ENCODE measurements around the gene MXRA8.
"Not testable (repeated sequence)": the region's sequence is repeated elsewhere in the genome, so short reads cannot be mapped to it uniquely, and the experiment has no call there.

MXRA8 gene

DNA sequence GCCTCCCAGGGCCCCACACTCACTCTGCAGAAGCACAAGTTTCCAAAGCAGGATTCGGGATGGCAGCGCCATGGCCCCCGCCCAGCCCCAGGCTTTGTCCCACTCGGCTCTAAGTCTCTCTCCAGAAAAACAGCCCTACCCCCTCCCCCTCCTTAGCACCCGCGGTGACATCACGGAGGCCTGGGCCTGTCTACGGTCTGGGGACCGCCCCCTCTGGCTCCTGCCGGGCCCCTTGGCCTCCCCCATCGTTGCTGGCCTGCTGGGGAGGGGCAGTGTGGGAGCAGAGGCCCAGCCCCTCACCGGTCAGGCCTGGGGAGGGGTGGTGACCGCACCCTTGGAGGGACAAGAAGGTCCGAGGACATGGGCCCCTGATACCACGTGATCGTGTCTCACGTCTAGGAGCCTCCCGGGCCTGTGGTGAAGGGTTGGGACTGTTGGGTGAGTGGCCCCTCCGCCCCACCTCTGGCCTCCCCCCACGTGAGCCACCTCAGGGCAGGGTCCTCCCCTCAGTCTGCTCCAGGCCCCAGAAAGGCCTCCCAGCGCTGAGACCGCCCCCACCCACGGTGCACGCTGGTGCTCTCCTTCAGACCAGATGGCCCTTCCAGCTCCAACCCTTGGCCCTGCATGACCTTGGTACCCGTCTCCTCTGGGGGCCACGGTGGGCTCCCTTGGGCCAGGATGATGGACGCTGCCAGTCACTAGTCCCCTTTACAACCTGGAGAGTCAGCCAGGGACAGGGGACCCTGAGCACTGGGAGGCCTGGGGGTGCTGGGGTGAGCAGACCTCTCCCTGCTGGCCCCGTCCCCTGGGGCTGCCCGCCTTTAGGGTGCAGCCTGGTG lies at the start of gene MXRA8:
MXRA8 (minus strand) TSS at position 123 of the 839 bp plus-strand sequence; CDS start at position 72, 51 bp downstream.
- DNase-seq = no peak

- DNase-seq = no peak
Observed at GRCh38 chr1:1407636-1408318, 49.4 kb upstream of the MXRA8 start.

DNA sequence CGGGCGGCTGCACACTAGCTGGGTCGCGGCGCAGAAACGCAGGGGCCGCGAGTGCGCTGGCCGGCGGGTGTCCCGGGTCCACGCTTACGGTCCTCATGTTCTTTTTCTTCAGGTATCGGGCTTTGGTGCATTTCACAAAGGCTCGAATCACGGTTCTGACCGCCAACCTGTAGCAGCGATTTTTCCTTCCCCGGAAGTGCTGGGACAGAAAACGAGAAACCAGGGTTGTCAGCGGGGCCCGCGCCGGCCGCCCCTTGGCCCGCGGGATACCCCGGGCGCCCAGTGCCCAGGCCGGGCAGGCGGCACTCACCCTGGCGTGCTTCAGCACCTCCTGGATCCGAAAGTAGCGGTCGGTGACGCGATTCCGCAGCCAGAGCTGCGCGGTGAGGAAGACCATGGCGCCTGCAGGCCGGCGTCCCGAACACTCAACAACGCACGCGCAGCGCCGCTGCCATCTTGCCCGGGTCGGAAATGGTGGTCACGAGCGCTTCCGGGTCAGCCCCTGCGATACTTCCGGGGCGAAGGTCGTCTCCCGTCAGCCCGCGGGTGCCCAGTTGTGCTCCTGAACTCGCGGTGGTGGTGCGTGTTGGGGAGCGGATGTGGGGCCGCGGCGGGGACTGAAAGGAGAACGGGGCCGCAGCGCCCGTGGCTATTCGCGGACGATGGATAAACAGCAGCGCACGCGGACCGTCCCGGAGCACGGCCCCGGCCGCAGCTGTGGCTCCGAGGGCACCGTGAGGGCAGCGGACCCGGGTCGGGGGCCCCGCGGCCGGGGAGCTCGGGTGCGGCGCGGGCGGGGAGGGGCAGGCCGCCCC lies 48.7 kb upstream of the MXRA8 start, which contains the start of gene MRPL20:
MRPL20 (minus strand) TSS at position 473 of the 815 bp plus-strand sequence; CDS start at position 397, 76 bp downstream.
- DNase-seq = peak; percentile 97

DNA sequence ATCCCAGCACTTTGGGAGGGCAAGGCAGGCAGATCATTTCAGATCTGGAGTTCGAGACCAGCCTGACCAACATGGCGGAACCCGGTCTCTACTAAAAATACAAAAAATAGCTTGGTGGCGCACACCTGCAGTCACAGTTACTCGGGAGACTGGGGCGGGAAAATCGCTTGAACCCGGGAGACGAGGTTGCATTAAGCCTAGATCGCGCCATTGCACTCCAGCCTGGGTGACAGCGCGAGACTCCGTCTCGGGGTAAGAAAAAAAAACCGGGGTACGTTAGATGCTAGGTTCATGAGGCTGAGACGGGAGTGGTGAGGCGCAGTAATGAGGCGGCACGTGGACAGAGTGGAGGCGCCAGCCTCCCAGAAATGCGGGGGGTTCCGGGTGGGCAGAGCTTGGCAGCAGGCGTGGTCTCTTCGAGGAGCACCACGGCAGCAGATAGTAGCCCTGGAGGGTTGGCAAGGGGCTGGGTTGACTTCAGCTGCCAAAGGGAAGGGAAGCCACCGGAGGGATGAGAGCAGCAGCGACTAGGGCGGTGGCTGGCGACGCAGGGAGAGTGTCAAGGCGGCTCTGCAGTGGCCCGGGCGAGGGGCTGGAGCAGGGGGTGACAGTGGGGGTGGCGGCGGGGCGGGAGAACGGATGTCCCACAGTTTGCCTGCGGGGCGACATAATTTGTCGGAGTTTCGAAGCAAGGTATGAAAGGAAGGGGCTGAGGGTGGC lies 47.9 kb upstream of the MXRA8 start:
- no peak for DNase-seq

DNA sequence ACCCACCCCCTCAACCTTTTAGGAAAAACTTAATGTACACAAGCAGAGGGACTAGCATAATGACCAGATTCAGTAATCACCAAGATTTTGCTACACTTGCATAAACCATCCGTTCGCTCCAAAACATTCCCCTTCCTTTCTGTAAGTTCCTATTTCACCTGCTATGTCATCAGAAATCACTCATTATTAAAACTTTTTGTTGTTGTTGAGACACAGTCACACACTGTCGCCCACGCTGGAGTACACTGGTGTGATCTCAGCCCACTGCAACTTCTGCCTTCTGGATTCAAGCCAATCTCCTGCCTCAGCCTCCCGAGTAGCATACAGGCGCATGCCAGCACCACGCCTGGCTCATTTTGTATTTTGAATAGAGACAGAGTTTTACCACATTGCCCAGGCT lies 45.3 kb upstream of the MXRA8 start:
- DNase-seq = no peak

DNA sequence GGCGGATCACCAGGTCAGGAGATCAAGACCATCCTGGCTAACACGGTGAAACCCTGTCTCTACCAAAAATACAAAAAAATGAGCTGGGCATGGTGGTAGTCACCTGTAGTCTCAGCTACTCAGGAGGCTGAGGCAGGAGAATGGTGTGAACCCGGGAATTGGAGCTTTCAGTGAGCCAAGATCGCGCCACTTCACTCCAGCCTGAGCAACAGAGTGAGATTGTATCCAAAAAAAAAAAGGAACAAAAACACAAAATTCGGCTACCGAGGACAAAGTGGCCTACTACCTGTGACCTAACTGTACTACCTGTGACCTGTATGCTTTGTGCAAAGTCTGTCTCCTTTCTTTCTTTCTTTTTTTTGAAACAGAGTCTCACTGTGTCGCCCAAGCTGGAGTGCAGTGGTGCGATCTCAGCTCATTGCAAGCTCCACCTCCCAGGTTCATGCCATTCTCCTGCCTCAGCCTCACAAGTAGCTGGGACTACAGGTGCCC lies 44.6 kb upstream of the MXRA8 start:
- DNase-seq = not testable (repeated sequence)

GRCh38 chr1:1402072-1402900 lies 43.9 kb upstream of the MXRA8 start:
- DNase-seq = peak; percentile 60

GRCh38 chr1:1401457-1402010 lies 43.2 kb upstream of the MXRA8 start:
- DNase-seq = no peak

DNA sequence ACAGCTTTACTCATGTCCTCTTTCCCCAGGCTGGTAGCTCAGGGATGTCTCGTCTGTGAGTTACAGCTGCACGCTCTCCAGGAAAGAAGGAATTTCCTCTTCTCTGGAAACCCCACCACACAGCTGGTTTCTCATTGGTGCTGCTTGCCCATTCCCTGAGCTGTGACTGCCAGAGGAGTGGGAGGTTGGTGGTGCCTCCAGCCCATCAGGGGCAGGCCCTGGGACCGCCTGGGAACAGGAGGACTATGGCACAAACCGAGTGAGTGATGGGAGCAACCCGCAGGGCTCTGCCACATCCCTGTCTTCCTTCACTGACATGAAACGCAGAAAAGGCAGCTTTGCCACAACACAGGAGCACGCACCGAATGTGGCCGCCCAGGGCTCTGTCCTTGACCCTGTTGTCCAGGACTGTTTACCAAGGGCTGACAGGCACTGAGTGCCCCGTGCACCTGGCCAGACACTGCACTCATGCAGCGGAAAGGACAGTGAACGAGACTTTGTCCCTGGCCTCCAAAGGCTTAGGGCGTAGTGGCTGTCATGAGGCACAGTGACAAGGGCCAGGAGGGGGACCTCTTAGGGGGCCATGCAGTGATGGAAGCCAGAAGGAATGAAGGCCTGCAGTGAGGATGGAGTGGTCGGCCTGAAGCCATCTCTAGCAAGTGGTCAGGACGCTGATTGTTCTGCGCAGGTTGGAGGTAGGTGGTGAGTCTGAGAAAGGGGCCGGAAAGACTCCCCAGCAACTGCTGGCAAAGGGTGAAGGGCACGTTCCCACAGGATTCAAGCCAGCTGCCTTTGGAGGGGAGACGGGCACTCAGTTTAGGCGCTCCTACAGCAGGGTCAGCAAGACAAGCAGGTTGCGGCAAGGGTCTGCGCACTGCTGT lies 42.5 kb upstream of the MXRA8 start:
- no peak for DNase-seq

DNA sequence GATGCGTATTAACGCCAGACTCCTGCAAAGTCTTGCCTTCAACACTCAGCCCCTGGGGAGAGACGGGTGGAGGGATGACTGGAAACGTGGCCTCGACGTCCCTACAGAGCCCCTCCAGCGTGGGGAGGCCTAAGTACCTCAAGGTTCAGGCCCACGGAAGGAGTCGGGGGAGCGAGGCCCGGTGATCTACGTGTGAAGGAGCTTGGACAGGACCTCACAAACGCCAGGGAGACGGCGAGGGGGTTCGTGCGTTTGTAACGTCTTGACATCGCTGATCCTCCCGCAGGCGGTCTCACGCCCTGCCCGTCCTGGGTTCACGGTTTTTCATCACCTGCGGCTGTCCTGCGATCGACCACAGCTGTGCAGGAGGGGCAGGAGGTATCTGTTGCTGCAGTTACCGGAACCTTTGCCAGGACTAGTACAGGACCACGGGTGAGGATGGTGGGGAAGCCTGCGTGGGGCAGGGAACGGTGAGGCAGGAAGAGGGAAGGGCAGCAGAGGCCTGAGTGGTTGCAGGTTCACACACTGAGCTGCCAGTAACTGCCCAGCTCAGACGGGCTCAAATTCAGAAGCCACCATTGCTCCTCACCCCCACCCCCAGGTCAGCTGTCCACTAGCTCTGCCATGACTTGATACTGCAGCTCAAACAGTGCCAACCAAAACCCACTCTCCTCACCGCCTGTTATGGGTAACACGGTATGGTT lies 41.7 kb upstream of the MXRA8 start:
- peak; percentile 41 for DNase-seq

GRCh38 chr1:1399187-1399871 lies 41.0 kb upstream of the MXRA8 start, which contains the start of gene CCNL2:
Gene CCNL2, minus strand, starts transcription at chr1:1399335. Its CDS starts 29 bp downstream, at chr1:1399306.
- DNase-seq = peak; percentile 100

GRCh38 chr1:1398677-1399186 lies 40.4 kb upstream of the MXRA8 start:
- no peak for DNase-seq

GRCh38 chr1:1397839-1398523 lies 39.6 kb upstream of the MXRA8 start:
- DNase-seq = no peak

DNA sequence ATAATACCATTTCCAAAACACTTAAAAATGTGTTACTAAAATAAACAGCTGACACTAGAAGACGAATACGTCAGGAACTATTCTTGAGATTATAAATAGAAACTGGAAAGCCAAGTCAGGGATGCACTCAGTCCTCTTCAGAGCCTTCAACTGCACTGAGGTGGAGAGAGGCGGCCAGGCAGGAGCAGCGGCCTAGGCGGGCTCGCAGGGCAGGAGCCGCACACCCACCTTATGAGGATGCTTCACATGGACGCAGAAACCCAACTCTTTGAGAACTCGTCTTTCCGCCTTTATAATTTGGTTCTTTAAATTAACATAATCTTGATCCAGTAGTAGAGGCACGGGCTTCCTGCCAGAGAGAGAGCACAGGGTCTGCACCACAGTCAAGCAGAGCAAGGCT lies 36.8 kb upstream of the MXRA8 start:
- DNase-seq = no peak

DNA sequence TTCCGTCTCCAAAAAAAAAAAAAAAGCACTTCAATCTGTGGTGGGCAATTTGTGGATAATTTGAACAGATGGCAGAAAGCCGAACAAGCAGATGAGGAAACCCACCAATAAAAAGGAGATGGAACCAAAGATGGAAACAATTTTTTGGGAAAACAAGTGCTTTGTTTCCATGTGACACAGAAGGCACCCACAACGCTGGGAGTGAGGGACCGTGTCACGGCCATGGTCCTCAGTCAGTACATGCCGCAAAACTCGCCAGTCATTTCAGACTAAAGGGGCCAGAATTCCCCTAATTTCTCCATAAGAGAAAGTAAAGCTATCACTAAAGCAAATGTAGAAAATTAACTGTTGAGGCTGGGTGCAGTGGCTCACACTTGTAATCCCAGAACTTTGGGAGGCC lies 35.8 kb upstream of the MXRA8 start:
- no peak for DNase-seq

DNA sequence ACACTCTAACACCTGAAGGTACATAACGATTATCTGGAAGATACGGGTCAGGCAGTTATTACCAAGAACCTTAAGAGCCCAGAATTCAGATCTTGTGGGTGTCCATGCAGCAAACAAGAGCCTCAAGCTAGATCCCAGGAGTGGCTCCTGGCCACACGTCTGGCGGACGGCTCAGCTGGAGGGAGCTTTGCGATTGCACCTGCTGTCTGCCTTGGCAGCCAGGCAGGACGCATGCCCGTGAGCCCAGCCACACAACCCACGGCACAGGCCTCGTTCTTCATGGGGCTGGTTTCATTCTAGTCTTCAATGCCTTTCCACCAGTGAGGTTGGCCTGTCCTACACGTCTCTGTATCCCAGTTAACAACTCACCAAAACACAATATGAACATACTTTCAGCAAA lies 35.1 kb upstream of the MXRA8 start:
- DNase-seq = no peak

GRCh38 chr1:1393014-1393413 lies 34.7 kb upstream of the MXRA8 start:
- no peak for DNase-seq

GRCh38 chr1:1391225-1391624 lies 32.9 kb upstream of the MXRA8 start:
- no peak for DNase-seq
